Lung (tissue), 12 donors: Measurements from ENCODE around the gene KLK5. TPM values are rescaled to one million over a fixed set of nuclear protein-coding genes. Genes with fewer than 3 reads are reported as not detected.
"Not testable (repeated sequence)": the region's sequence is repeated elsewhere in the genome, so short reads cannot be mapped to it uniquely, and the experiment has no call there.

Experiments used
- ATAC-seq: fragments of 200-7000 bp; cut with Tn5 transposase; one replicate; pipeline ENCODE4 v1.9.1; 2020; ENCODE audit warnings: moderate number of reproducible peaks; ENCODE audit not compliant: insufficient read depth, low FRiP score
- DNase-seq, 3 donors: peaks; one replicate each; pipeline ENCODE4 v3.0.0-alpha.2; 2013 to 2017
- H3K27ac ChIP-seq, 2 donors: one replicate each; pipeline ENCODE4 v1.5.1; 2013; ENCODE audit warnings: mild to moderate bottlenecking in 2 of 2, moderate library complexity in 2 of 2, control low read depth in 1 of 2, inconsistent platforms in 1 of 2, low read depth in 1 of 2, low read length in 1 of 2
- H3K27me3 ChIP-seq, 3 donors: one replicate each; pipeline ENCODE4 v1.5.1; 2013; ENCODE audit warnings: low read length in 2 of 3; ENCODE audit not compliant: control insufficient read depth in 3 of 3, insufficient read depth in 3 of 3
- H3K36me3 ChIP-seq, 4 donors: one replicate each; pipeline ENCODE4 v1.5.1; 2013; ENCODE audit warnings: low read length in 4 of 4, mild to moderate bottlenecking in 1 of 4, moderate library complexity in 1 of 4; ENCODE audit not compliant: control insufficient read depth in 4 of 4, insufficient read depth in 4 of 4
- H3K4me1 ChIP-seq, 5 donors: one replicate each; pipeline ENCODE4 v1.5.1; 2013; ENCODE audit warnings: low read length in 5 of 5, mild to moderate bottlenecking in 2 of 5, moderate library complexity in 1 of 5; ENCODE audit not compliant: control insufficient read depth in 5 of 5, insufficient read depth in 5 of 5
- H3K4me3 ChIP-seq: one replicate; pipeline ENCODE4 v1.5.1; 2013; ENCODE audit warnings: mild to moderate bottlenecking, control low read depth, moderate library complexity
- H3K9ac ChIP-seq, 2 donors: one replicate each; pipeline ENCODE4 v1.5.1; 2013; ENCODE audit warnings: low read length in 2 of 2, control low read depth in 1 of 2; ENCODE audit not compliant: insufficient read depth in 1 of 2
- H3K9me3 ChIP-seq, 4 donors: one replicate each; pipeline ENCODE4 v1.5.1; 2013; ENCODE audit warnings: low read length in 3 of 4, mild to moderate bottlenecking in 1 of 4, moderate library complexity in 1 of 4; ENCODE audit not compliant: control insufficient read depth in 4 of 4, insufficient read depth in 3 of 4
- CTCF ChIP-seq: IDR thresholded peaks from 2 replicates; pipeline ENCODE4 v1.5.1; 2012; ENCODE audit warnings: mild to moderate bottlenecking; ENCODE audit errors: control extremely low read depth, extremely low read depth
- WGBS, 2 donors: extraction: QIAGEN DNeasy Blood & Tissue Kit; methylation state at CpG; one replicate each; pipeline ENCODE4 v1.1.7; 2013; 5-methylcytosine and 5-hydroxymethylcytosine counted together
- polyA plus RNA-seq, 2 donors: library from polyadenylated mRNA; stranded (reverse); fragments of 200-250 nt; gene quantifications; one replicate each; pipeline ENCODE4 v1.2.1, GENCODE V29; 2013
- total RNA-seq, 2 donors: library from RNA; depleted of rRNA in 1 of 2; stranded (reverse); fragments of >200 nt in 1 of 2; gene quantifications; one replicate each; pipeline ENCODE4 v1.2.1, GENCODE V29; 2014 to 2021
- donor health status: control.
- donor health status: control.
- donor health status: Bipolar disorder and iron deficiency.
- donor health status: healthy.
- donor health status: DM: yes; HTN: yes; CAD: no.

The KLK5 gene
- total and polyA plus RNA-seq, 4 donors = 0.06 to 0.60 TPM; not detected in 2

- no peaks in the 10 kb centered on the region for H3K36me3 ChIP-seq
Measured at GRCh38 chr19:50994129-50994528, 41.3 kb upstream of the KLK5 start.

DNA sequence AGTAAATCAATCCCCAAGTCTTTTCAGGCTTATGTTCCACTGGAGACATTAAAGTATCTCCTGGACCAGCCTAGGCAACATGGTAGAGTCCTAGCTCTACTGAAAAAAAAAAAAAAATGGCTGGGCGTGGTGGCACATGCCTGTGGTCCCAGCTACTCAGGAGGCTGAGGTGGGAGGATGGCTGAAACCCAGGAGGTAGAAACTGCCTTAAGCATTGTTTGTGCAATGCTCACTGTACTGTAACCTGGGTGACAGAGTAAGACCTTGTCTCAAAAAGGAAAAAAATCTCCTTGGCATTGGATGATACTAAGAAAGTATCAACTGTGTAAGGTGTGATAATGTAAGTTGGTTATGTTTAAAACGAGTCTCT, 39.8 kb upstream of the KLK5 start:
- no peak overlapping the region for H3K4me3 ChIP-seq
- no peak overlapping the region for H3K27ac ChIP-seq
- ATAC-seq (no peak), DNase-seq (no peak)
- H3K27me3 ChIP-seq = peaks cover 0 to 9% (median 4%) of the 10 kb centered on the region in 3 donors
- no peaks in the 10 kb centered on the region for H3K36me3 ChIP-seq
- TF ChIP-seq CTCF = no peak
- WGBS, 2 donors = 69 to 80% methylated on average over 2 of the region's 2 CpGs
- no peak overlapping the region for H3K9ac ChIP-seq
- no peaks in the 10 kb centered on the region for H3K4me1 ChIP-seq
- peaks cover 0 to 4% (median 0%) of the 10 kb centered on the region in 4 donors for H3K9me3 ChIP-seq

More at GRCh38 chr19:50994129-50994528, 41.3 kb upstream of the KLK5 start:
- Histone ChIP-seq H3K4me3 (no peak overlapping the region), H3K9ac (no peak overlapping the region), H3K27ac (no peak overlapping the region), H3K27me3 (peaks cover 0 to 5% (median 4%) of the 10 kb centered on the region in 3 donors), H3K4me1 (no peaks in the 10 kb centered on the region), H3K9me3 (peaks cover 0 to 4% (median 0%) of the 10 kb centered on the region in 4 donors)
- 76% methylated on average over 2 of the region's 2 CpGs for WGBS, 2 donors
- no peak for TF ChIP-seq CTCF
- DNase-seq = no peak
- no peak for ATAC-seq

DNA sequence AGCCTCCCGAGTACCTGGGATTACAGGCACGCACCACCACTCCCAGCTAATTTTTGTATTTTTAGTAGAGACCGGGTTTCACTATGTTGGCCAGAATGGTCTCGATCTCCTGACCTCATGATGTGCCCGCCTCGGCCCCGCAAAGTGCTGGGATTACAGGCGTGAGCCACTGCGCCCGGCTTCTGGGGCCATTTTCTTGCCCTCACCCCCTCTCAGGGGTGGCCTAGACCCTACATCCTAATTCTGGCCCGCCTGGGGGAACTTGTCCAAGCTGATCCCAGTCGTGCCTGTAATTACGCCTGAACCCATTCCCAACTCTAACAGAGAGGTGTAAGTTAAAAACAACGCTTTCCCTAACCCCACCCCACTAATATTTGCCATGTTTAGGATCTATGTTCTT, 31.6 kb upstream of the KLK5 start:
- not testable (repeated sequence) for DNase-seq, ATAC-seq, H3K4me1 ChIP-seq, H3K4me3 ChIP-seq, H3K9me3 ChIP-seq, H3K27ac ChIP-seq, H3K9ac ChIP-seq, H3K36me3 ChIP-seq
- 79 to 82% methylated on average over 14 of the region's 14 CpGs for WGBS, 2 donors
- H3K27me3 ChIP-seq = peaks cover 0 to 12% (median 0%) of the 10 kb centered on the region in 3 donors

DNA sequence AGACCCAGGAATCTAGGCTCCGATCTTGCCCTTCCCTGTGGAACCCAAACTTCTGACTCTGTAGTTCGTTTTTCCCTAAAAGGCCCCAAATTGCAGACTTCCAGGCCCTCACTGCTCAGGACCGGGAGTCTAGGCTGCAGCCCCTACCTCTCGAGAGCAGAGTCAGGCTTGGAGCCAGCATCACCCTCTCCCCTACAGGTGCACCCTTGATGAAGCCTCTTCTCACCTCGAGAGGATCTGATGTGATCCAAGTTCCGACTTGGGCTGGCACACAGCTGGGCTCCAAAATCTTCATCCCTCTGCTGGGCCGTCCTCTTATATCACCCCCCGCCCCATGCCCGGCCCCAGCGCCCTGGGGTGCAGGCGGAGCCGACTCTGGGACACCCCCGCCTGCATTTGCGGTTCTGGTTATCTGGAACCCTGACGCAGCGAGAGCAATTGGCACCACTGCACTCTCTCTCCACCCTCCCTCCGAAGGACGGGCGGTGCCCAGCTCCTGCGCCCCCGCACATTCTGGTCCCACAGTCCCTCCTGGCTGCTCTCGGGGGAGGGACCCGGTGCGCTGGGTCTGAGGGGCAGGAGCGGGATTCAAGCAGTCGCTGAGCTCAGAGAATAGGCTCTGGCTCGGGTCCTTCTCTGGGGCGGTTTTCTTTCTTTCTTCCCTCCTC, 30.9 kb upstream of the KLK5 start, which contains the start of gene KLK7:
Gene KLK7, minus strand, starts transcription at position 293 of the 668 bp plus-strand sequence. CDS start 1,518 bp downstream, outside the sequence.
- ATAC-seq (no peak), DNase-seq (no peak)
- TF ChIP-seq CTCF = no peak
- 17 to 21% methylated on average over 28 of the region's 28 CpGs for WGBS, 2 donors
- no peak within 1 kb of the TSS for H3K4me3 ChIP-seq
- peaks cover 0 to 12% (median 0%) of the 10 kb centered on the region in 3 donors for H3K27me3 ChIP-seq
- H3K27ac ChIP-seq = no peak within 1 kb of the TSS
- H3K9me3 ChIP-seq = peaks cover 0 to 4% (median 0%) of the 10 kb centered on the region in 4 donors
- H3K4me1 ChIP-seq = no peaks in the 10 kb centered on the region
- H3K36me3 ChIP-seq = no peaks in the 10 kb centered on the region
- no peak within 1 kb of the TSS for H3K9ac ChIP-seq
